GM23338 (cell line): ENCODE data around the gene FES. TPM values are rescaled to one million over a fixed set of nuclear protein-coding genes. Genes with fewer than 3 reads are reported as not detected.

Source experiments
- ATAC-seq: fragments of 200-7000 bp; cut with Tn5 transposase; 3 replicates; pipeline ENCODE4 v1.9.1; 2020
- DNase-seq: peaks from one replicate; pipeline ENCODE4 v3.0.0-alpha.2; 2015; ENCODE audit warnings: low spot score
- H2AFZ ChIP-seq: fragments of 200-600 bp; sonication (generic); 2 replicates; pipeline ENCODE4 v1.8.0; 2016; ENCODE audit warnings: antibody characterized with exemption, mild to moderate bottlenecking, moderate library complexity
- H3F3A ChIP-seq: fragments of 200-600 bp; sonication (generic); replicated peaks from 2 replicates; pipeline ENCODE4 v1.8.0; 2017; ENCODE audit warnings: antibody characterized with exemption, mixed run types, low read depth
- H3K27ac ChIP-seq: fragments of 200-600 bp; sonication (generic); 2 replicates; pipeline ENCODE4 v1.6.1; 2016; ENCODE audit warnings: low read depth
- H3K27me3 ChIP-seq: fragments of 200-600 bp; sonication (generic); 2 replicates; pipeline ENCODE4 v1.8.0; 2016; ENCODE audit warnings: mild to moderate bottlenecking, mixed run types, moderate library complexity; ENCODE audit not compliant: insufficient read depth
- H3K36me3 ChIP-seq: fragments of 200-600 bp; sonication (generic); 2 replicates; pipeline ENCODE4 v1.8.0; 2016; ENCODE audit warnings: mild to moderate bottlenecking; ENCODE audit not compliant: insufficient read depth
- H3K4me1 ChIP-seq: fragments of 200-600 bp; sonication (generic); 2 replicates; pipeline ENCODE4 v1.8.0; 2016; ENCODE audit warnings: mild to moderate bottlenecking, moderate library complexity; ENCODE audit not compliant: insufficient read depth
- H3K4me2 ChIP-seq: fragments of 200-600 bp; sonication (generic); 2 replicates; pipeline ENCODE4 v1.7.1; 2017; ENCODE audit warnings: mixed run types
- H3K4me3 ChIP-seq: fragments of 200-600 bp; sonication (generic); 2 replicates; pipeline ENCODE4 v1.6.1; 2016; ENCODE audit warnings: mixed run types
- H3K79me2 ChIP-seq: fragments of 200-600 bp; sonication (generic); replicated peaks from 2 replicates; pipeline ENCODE4 v1.8.0; 2017; ENCODE audit warnings: mild to moderate bottlenecking; ENCODE audit not compliant: insufficient read depth
- H3K9me2 ChIP-seq: fragments of 200-600 bp; sonication (generic); 2 replicates; pipeline ENCODE4 v1.8.0; 2017; ENCODE audit not compliant: insufficient read depth
- H4K20me1 ChIP-seq: fragments of 200-600 bp; sonication (generic); replicated peaks from 2 replicates; pipeline ENCODE4 v1.8.0; 2017; ENCODE audit warnings: mild to moderate bottlenecking; ENCODE audit not compliant: insufficient read depth
- H3K27ac Mint-ChIP-seq: 2 replicates; pipeline ENCODE4 v1.8.0; 2020; ENCODE audit warnings: inconsistent platforms, mild to moderate bottlenecking, moderate library complexity, mixed read lengths
- H3K27me3 Mint-ChIP-seq: 3 replicates; pipeline ENCODE4 v1.8.0; 2022; ENCODE audit warnings: low read depth, mild to moderate bottlenecking, moderate library complexity, mixed read lengths, inconsistent platforms; ENCODE audit not compliant: insufficient read depth, poor library complexity
- H3K36me3 Mint-ChIP-seq: 3 replicates; pipeline ENCODE4 v1.8.0; 2021; ENCODE audit warnings: low read depth, mild to moderate bottlenecking, inconsistent platforms, moderate library complexity, mixed read lengths
- H3K4me1 Mint-ChIP-seq: 3 replicates; pipeline ENCODE4 v1.8.0; 2020; ENCODE audit warnings: mild to moderate bottlenecking, inconsistent platforms, mixed read lengths
- H3K4me3 Mint-ChIP-seq: 3 replicates; pipeline ENCODE4 v1.8.0; 2021; ENCODE audit warnings: moderate library complexity, mild to moderate bottlenecking, inconsistent platforms, mixed read lengths
- H3K9me3 Mint-ChIP-seq: 3 replicates; pipeline ENCODE4 v1.8.0; 2020; ENCODE audit warnings: moderate library complexity, mild to moderate bottlenecking, inconsistent platforms, mixed read lengths
- CREB1 ChIP-seq: fragments of 250-450 bp; sonication (Bioruptor Pico); IDR thresholded peaks from 2 replicates; pipeline ENCODE4 v1.5.0; 2020; ENCODE audit warnings: low read depth, mild to moderate bottlenecking, moderate library complexity
- EZH2 ChIP-seq: fragments of 200-600 bp; sonication (generic); IDR thresholded peaks from one replicate; pipeline ENCODE4 v1.8.0; 2017; ENCODE audit warnings: antibody characterized with exemption, mild to moderate bottlenecking, low read depth; ENCODE audit not compliant: unreplicated experiment
- EZH2phosphoT487 ChIP-seq: fragments of 200-600 bp; sonication (generic); IDR thresholded peaks from one replicate; pipeline ENCODE4 v1.8.1; 2018; ENCODE audit warnings: antibody characterized with exemption; ENCODE audit not compliant: unreplicated experiment
- JUNB ChIP-seq: IDR thresholded peaks from one replicate; pipeline ENCODE4 v1.6.1; 2016; ENCODE audit warnings: antibody characterized with exemption; ENCODE audit not compliant: unreplicated experiment
- NANOG ChIP-seq: IDR thresholded peaks from 2 replicates; pipeline ENCODE4 v1.6.1; 2016; ENCODE audit warnings: antibody characterized with exemption, borderline replicate concordance
- POLR2AphosphoS5 ChIP-seq: IDR thresholded peaks from 2 replicates; pipeline ENCODE4 v1.6.1; 2016; ENCODE audit warnings: antibody characterized with exemption, low read depth
- STAT1 ChIP-seq: IDR thresholded peaks from one replicate; pipeline ENCODE4 v1.6.1; 2016; ENCODE audit warnings: antibody characterized with exemption; ENCODE audit not compliant: unreplicated experiment
- ZNF331 ChIP-seq: fragments of 250-450 bp; sonication (Bioruptor Pico); IDR thresholded peaks from 2 replicates; pipeline ENCODE4 v1.5.0; 2020; ENCODE audit warnings: low read depth, mild to moderate bottlenecking, moderate library complexity
- long read RNA-seq: library from polyadenylated mRNA; unstranded; transcript quantifications from one replicate; pipeline ENCODE4 v2.0.0, GENCODE V29; 2020; ENCODE audit not compliant: unreplicated experiment
- polyA plus RNA-seq: library from polyadenylated mRNA; unstranded; fragments of >200 nt; fragmentation: Nextera tagmentation; extraction: Ambion mirVana; gene quantifications from 2 replicates; pipeline ENCODE4 v1.2.1, GENCODE V29; 2016
- total RNA-seq: library from RNA; depleted of rRNA; stranded (reverse); fragments of >200 nt; shearing (Covaris generic); gene quantifications from 2 replicates; pipeline ENCODE4 v1.2.3, GENCODE V29; 2014; rRNA removed
- TF ChIP-seq, protein P1 (sequence below), 2 experiments: fragments of 200-600 bp in 1 of 2; sonication (generic) in 1 of 2; conservative IDR thresholded peaks; 2 replicates each; pipeline versions ENCODE4 v1.5.1 to v1.6.1; 2016 to 2017; ENCODE audit warnings: antibody characterized with exemption in 2 of 2, low read depth in 2 of 2, mild to moderate bottlenecking in 2 of 2, moderate library complexity in 1 of 2
- TF ChIP-seq, protein P2 (sequence below): IDR thresholded peaks from one replicate; pipeline ENCODE4 v1.6.1; 2018; ENCODE audit warnings: antibody characterized with exemption; ENCODE audit not compliant: unreplicated experiment
- TF ChIP-seq, protein P3 (sequence below): IDR thresholded peaks from 2 replicates; pipeline ENCODE4 v1.6.1; 2016; ENCODE audit warnings: antibody characterized with exemption

The FES gene
- total RNA-seq (14.4 and 18.6 TPM in 2 replicates), polyA plus RNA-seq (2.7 and 3.1 TPM in 2 replicates)
- long read RNA-seq, partial matches to known transcripts = 0 of 3 reads
- long read RNA-seq, other reads (novel, unspliced or antisense) = 2 of 3 reads

DNA sequence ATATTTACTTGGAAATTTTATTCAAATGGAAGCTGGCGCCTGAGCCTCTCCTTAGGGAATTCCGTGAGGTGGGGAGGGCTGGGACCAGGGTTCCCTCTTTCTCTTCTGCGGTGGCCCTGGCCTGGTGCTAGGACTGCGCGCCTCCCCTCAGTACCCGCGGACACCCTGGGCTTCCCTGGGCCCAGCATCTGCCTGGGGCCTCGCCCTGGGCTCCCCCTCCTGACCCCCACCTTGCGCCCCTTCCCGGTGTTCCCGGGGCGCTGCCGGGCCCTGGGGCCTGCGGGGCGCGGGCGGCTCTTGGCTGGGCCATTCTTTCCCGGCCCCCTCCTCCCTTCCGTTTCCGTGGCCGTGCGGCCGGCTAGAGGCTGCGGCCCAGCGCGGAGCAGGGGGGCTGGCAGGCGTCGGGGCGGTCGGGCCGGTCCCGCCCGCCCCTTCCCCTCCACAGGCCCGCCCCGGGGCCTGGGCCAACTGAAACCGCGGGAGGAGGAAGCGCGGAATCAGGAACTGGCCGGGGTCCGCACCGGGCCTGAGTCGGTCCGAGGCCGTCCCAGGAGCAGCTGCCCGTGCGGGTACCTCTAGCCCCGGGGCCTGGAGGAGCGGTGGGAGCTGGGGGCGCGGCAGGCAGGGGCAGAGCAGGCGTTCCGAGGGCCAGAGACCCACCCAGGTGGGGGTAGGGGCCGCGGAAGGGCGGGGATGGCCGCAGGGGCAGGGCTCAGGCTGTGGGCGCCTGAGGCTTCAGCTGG is at the start of gene FES:
FES (plus strand) TSS at position 529 of the 743 bp plus-strand sequence. CDS start 542 bp downstream, outside the sequence.
- no peaks in the 10 kb centered on the region for H3K79me2 ChIP-seq
- H4K20me1 ChIP-seq = no peaks in the 10 kb centered on the region
- ATAC-seq = peak; percentile 71
- H3K9me2 ChIP-seq = no peaks in the 10 kb centered on the region
- Mint-ChIP-seq H3K9me3 (no peaks in the 10 kb centered on the region), H3K27me3 (peaks cover 10% of the 10 kb centered on the region), H3K4me3 (peak within 1 kb of the TSS; percentile 50), H3K27ac (no peak within 1 kb of the TSS), H3K4me1 (peaks cover 17% of the 10 kb centered on the region), H3K36me3 (peaks cover 8% of the 10 kb centered on the region; the same call in 2 of the 3 replicates)
- DNase-seq = peak; percentile 79
- peaks cover 13% of the 10 kb centered on the region for H3K4me1 ChIP-seq
- H3K4me3 ChIP-seq = peak within 1 kb of the TSS; percentile 57
- H3K4me2 ChIP-seq = peak within 1 kb of the TSS; percentile 83
- TF ChIP-seq ZNF331 (CRISPR knock-in tag) (no peak), POLR2AphosphoS5 (peak; percentile 45; the same call in 1 of the 2 replicates)
- peak within 1 kb of the TSS; percentile 55; the same call in 1 of the 2 replicates for H3K27ac ChIP-seq
- 0 out of 2 replicates have a peak, but pooled peaks cover 5% of the 10 kb centered on the region for H3F3A ChIP-seq
- no peaks in the 10 kb centered on the region for H3K27me3 ChIP-seq
- H3K36me3 ChIP-seq = no peaks in the 10 kb centered on the region
- H2AFZ ChIP-seq = peak within 1 kb of the TSS; percentile 95

DNA sequence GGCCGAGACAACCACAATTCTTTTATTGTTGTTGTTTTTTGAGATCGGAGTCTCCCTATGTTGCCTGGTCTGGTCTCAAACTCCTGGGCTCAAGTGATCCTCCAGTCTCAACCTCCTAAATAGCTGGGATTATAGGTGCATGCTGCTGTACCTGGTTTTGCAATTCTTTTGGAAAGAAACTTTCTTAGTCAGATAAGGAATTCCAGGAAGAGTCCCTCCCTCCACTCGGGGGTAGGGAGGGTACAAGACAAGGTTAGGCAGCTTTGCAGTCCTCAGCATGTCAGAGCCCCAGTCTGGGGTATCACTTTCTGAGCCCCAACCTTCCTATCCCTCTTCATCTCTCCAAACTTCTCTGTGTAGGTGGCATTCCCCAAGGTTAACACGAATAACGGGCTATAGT is 49.7 kb upstream of the FES start:
- H3K27me3 ChIP-seq = no peaks in the 10 kb centered on the region
- DNase-seq (no peak), ATAC-seq (no peak)
- 0 out of 2 replicates have a peak overlapping the region, but pooled peaks have one; percentile 6 for H3K27ac ChIP-seq
- no peaks in the 10 kb centered on the region for H3K79me2 ChIP-seq
- no peaks in the 10 kb centered on the region for H3K9me2 ChIP-seq
- peak overlapping the region; percentile 90 for H2AFZ ChIP-seq
- H3K4me2 ChIP-seq = no peak overlapping the region
- TF ChIP-seq JUNB (no peak), EZH2 (no peak), POLR2AphosphoS5 (no peak), CREB1 (no peak), NANOG (no peak), EZH2phosphoT487 (no peak), STAT1 (no peak), ZNF331 (CRISPR knock-in tag) (no peak)
- TF ChIP-seq, protein P1, sequence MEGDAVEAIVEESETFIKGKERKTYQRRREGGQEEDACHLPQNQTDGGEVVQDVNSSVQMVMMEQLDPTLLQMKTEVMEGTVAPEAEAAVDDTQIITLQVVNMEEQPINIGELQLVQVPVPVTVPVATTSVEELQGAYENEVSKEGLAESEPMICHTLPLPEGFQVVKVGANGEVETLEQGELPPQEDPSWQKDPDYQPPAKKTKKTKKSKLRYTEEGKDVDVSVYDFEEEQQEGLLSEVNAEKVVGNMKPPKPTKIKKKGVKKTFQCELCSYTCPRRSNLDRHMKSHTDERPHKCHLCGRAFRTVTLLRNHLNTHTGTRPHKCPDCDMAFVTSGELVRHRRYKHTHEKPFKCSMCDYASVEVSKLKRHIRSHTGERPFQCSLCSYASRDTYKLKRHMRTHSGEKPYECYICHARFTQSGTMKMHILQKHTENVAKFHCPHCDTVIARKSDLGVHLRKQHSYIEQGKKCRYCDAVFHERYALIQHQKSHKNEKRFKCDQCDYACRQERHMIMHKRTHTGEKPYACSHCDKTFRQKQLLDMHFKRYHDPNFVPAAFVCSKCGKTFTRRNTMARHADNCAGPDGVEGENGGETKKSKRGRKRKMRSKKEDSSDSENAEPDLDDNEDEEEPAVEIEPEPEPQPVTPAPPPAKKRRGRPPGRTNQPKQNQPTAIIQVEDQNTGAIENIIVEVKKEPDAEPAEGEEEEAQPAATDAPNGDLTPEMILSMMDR (conservative IDR thresholded peaks at IDR 0.05; ENCODE audit: low read depth in 2 of 2) = no peak
- TF ChIP-seq, protein P2, sequence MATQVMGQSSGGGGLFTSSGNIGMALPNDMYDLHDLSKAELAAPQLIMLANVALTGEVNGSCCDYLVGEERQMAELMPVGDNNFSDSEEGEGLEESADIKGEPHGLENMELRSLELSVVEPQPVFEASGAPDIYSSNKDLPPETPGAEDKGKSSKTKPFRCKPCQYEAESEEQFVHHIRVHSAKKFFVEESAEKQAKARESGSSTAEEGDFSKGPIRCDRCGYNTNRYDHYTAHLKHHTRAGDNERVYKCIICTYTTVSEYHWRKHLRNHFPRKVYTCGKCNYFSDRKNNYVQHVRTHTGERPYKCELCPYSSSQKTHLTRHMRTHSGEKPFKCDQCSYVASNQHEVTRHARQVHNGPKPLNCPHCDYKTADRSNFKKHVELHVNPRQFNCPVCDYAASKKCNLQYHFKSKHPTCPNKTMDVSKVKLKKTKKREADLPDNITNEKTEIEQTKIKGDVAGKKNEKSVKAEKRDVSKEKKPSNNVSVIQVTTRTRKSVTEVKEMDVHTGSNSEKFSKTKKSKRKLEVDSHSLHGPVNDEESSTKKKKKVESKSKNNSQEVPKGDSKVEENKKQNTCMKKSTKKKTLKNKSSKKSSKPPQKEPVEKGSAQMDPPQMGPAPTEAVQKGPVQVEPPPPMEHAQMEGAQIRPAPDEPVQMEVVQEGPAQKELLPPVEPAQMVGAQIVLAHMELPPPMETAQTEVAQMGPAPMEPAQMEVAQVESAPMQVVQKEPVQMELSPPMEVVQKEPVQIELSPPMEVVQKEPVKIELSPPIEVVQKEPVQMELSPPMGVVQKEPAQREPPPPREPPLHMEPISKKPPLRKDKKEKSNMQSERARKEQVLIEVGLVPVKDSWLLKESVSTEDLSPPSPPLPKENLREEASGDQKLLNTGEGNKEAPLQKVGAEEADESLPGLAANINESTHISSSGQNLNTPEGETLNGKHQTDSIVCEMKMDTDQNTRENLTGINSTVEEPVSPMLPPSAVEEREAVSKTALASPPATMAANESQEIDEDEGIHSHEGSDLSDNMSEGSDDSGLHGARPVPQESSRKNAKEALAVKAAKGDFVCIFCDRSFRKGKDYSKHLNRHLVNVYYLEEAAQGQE = no peak
- TF ChIP-seq, protein P3, sequence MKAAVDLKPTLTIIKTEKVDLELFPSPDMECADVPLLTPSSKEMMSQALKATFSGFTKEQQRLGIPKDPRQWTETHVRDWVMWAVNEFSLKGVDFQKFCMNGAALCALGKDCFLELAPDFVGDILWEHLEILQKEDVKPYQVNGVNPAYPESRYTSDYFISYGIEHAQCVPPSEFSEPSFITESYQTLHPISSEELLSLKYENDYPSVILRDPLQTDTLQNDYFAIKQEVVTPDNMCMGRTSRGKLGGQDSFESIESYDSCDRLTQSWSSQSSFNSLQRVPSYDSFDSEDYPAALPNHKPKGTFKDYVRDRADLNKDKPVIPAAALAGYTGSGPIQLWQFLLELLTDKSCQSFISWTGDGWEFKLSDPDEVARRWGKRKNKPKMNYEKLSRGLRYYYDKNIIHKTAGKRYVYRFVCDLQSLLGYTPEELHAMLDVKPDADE = no peak
- peaks cover 14% of the 10 kb centered on the region for H3K4me1 ChIP-seq
- H3F3A ChIP-seq = peaks cover 10% of the 10 kb centered on the region; the same call in 1 of the 2 replicates
- Mint-ChIP-seq H3K9me3 (no peaks in the 10 kb centered on the region), H3K27ac (no peak overlapping the region), H3K4me1 (peaks cover 40% of the 10 kb centered on the region), H3K36me3 (no peaks in the 10 kb centered on the region), H3K27me3 (peaks cover 19% of the 10 kb centered on the region), H3K4me3 (no peak overlapping the region)
- H3K36me3 ChIP-seq = no peaks in the 10 kb centered on the region
- H4K20me1 ChIP-seq = no peaks in the 10 kb centered on the region
- H3K4me3 ChIP-seq = no peak overlapping the region
